CD14-positive monocyte (primary cell): ENCODE measurements around the gene MTHFS. TPM values are rescaled to one million over a fixed set of nuclear protein-coding genes. Genes with fewer than 3 reads are reported as not detected.
A peak's percentile ranks its signal among the peaks of the same experiment; 100 is the strongest.

ENCODE experiments used
- DNase-seq, 3 donors: peaks; one replicate each; pipeline ENCODE4 v3.0.0-alpha.2; 2011 to 2022
- H2AFZ ChIP-seq: 2 replicates; pipeline ENCODE4 v1.6.0; 2012; ENCODE audit warnings: mild to moderate bottlenecking, low read depth, low read length, inconsistent platforms; ENCODE audit not compliant: insufficient read depth, poor library complexity, severe bottlenecking
- H3K27ac ChIP-seq, 2 donors: 1 replicate in 1 of 2; 2 replicates in 1 of 2; pipeline ENCODE4 v1.5.1; 2012 to 2013; ENCODE audit warnings: low read length in 2 of 2, control low read depth in 1 of 2, inconsistent platforms in 1 of 2, low read depth in 1 of 2, mild to moderate bottlenecking in 1 of 2
- H3K27me3 ChIP-seq, 2 donors: one replicate each; pipeline versions ENCODE4 v1.6.0 to v1.6.1; 2011 to 2013; ENCODE audit warnings: low read length in 2 of 2; ENCODE audit not compliant: control insufficient read depth in 2 of 2, insufficient read depth in 2 of 2
- H3K36me3 ChIP-seq, 2 donors: replicated peaks in 1 of 2; 1 replicate in 1 of 2; 2 replicates in 1 of 2; pipeline versions ENCODE4 v1.5.1 to v1.6.1; 2012 to 2013; ENCODE audit warnings: low read length in 2 of 2, control low read depth in 1 of 2, inconsistent platforms in 1 of 2, mild to moderate bottlenecking in 1 of 2; ENCODE audit not compliant: insufficient read depth in 2 of 2, control insufficient read depth in 1 of 2
- H3K4me1 ChIP-seq, 2 donors: 1 replicate in 1 of 2; 2 replicates in 1 of 2; pipeline versions ENCODE4 v1.5.1 to v1.6.1; 2012 to 2013; ENCODE audit warnings: low read length in 2 of 2, control low read depth in 1 of 2, inconsistent platforms in 1 of 2, mild to moderate bottlenecking in 1 of 2, moderate library complexity in 1 of 2; ENCODE audit not compliant: insufficient read depth in 2 of 2, control insufficient read depth in 1 of 2
- H3K4me2 ChIP-seq: replicated peaks from 2 replicates; pipeline ENCODE3; 2012; ENCODE audit warnings: low read length, moderate library complexity, mild to moderate bottlenecking; ENCODE audit not compliant: poor library complexity, severe bottlenecking; ENCODE audit errors: extremely low read depth
- H3K4me3 ChIP-seq, 3 experiments: fragments of 200-600 bp in 1 of 3; sonication (generic) in 1 of 3; replicated peaks in 1 of 3; 1 replicate in 2 of 3; 2 replicates in 1 of 3; pipeline ENCODE4 v1.5.1; 2011 to 2013; ENCODE audit warnings: low read length in 3 of 3, mild to moderate bottlenecking in 3 of 3, control low read depth in 2 of 3, low read depth in 2 of 3, inconsistent platforms in 1 of 3, moderate library complexity in 1 of 3
- H3K79me2 ChIP-seq: 2 replicates; pipeline ENCODE4 v1.6.0; 2012; ENCODE audit warnings: mild to moderate bottlenecking, control low read depth, inconsistent platforms, low read length, moderate library complexity; ENCODE audit not compliant: insufficient read depth
- H3K9ac ChIP-seq: 2 replicates; pipeline ENCODE4 v1.6.0; 2017; ENCODE audit warnings: low read length, mild to moderate bottlenecking; ENCODE audit not compliant: insufficient read depth, poor library complexity, severe bottlenecking
- H3K9me3 ChIP-seq, 2 donors: replicated peaks in 1 of 2; 1 replicate in 1 of 2; 2 replicates in 1 of 2; pipeline versions ENCODE4 v1.5.1 to v1.6.1; 2012 to 2013; ENCODE audit warnings: low read length in 2 of 2, control low read depth in 1 of 2; ENCODE audit not compliant: control insufficient read depth in 1 of 2, insufficient read depth in 1 of 2
- H4K20me1 ChIP-seq: 2 replicates; pipeline ENCODE4 v1.6.0; 2012; ENCODE audit warnings: mild to moderate bottlenecking, low read length, control low read depth, moderate library complexity; ENCODE audit not compliant: insufficient read depth
- H3K27ac Mint-ChIP-seq, 7 donors: one replicate each; pipeline ENCODE4 v1.8.0; 2020; ENCODE audit warnings: mild to moderate bottlenecking in 7 of 7, mixed read lengths in 7 of 7, moderate library complexity in 6 of 7, inconsistent platforms in 2 of 7
- H3K27me3 Mint-ChIP-seq, 3 donors: one replicate each; pipeline ENCODE4 v1.8.0; 2021 to 2022; ENCODE audit warnings: low read depth in 3 of 3, mild to moderate bottlenecking in 3 of 3, mixed read lengths in 3 of 3, moderate library complexity in 3 of 3, inconsistent platforms in 1 of 3
- H3K36me3 Mint-ChIP-seq, 2 donors: one replicate each; pipeline ENCODE4 v1.8.0; 2020; ENCODE audit warnings: mixed read lengths in 2 of 2, inconsistent platforms in 1 of 2, mild to moderate bottlenecking in 1 of 2
- H3K4me1 Mint-ChIP-seq: one replicate; pipeline ENCODE4 v1.8.0; 2020; ENCODE audit warnings: mild to moderate bottlenecking, mixed read lengths
- H3K4me3 Mint-ChIP-seq, 2 donors: one replicate each; pipeline ENCODE4 v1.8.0; 2020; ENCODE audit warnings: mild to moderate bottlenecking in 2 of 2, mixed read lengths in 2 of 2, moderate library complexity in 1 of 2
- H3K9me3 Mint-ChIP-seq, 7 donors: one replicate each; pipeline ENCODE4 v1.8.0; 2020 to 2022; ENCODE audit warnings: mixed read lengths in 7 of 7, mild to moderate bottlenecking in 6 of 7, moderate library complexity in 6 of 7, inconsistent platforms in 2 of 7
- CTCF ChIP-seq: fragments of 200-600 bp; IDR thresholded peaks from one replicate; pipeline ENCODE4 v1.8.0; 2022; ENCODE audit warnings: antibody characterized with exemption, mild to moderate bottlenecking
- WGBS: methylation state at CpG from one replicate; pipeline ENCODE4 v1.1.5; 2013; ENCODE audit warnings: missing lambda C conversion rate; ENCODE audit not compliant: insufficient coverage; 5-methylcytosine and 5-hydroxymethylcytosine counted together
- intact Hi-C, 2 donors: fragments of 100-400 bp; cut with micrococcal nuclease; formaldehyde crosslinking; loops; one replicate each; pipeline versions ENCODE4 v1.15.0 to v1.15.1; 2023
- polyA plus RNA-seq, 3 donors: library from polyadenylated mRNA; depleted of rRNA in 1 of 3; unstranded in 2 of 3; stranded (reverse) in 1 of 3; fragments of 300-500 nt in 2 of 3; fragments of >200 nt in 1 of 3; fragmentation: Illumina TruSeq in 2 of 3; gene quantifications; 1 replicate in 2 of 3; 2 replicates in 1 of 3; pipeline ENCODE4 v1.2.3, GENCODE V29; 2012 to 2021
- small RNA-seq: library from RNA; depleted of rRNA; stranded (forward); fragments of <200 nt; gene quantifications from one replicate; pipeline ENCODE3, GENCODE V24; 2012; ENCODE audit warnings: low read depth; ENCODE audit not compliant: insufficient read length

Gene MTHFS
- polyA plus RNA-seq, 3 donors = 44.6 to 129 (median 76.4) TPM

- no peaks in the 10 kb centered on the region for H3K36me3 Mint-ChIP-seq
- peak overlapping the region in 1 of 3 experiments; percentile 13 for H3K4me3 ChIP-seq
- H3K9me3 ChIP-seq = no peaks in the 10 kb centered on the region
- H3K27ac Mint-ChIP-seq = peak overlapping the region in 4 of 7 donors; percentile 6 to 78 (median 70)
- H3K27ac ChIP-seq = no peak overlapping the region
- no peaks in the 10 kb centered on the region for H3K79me2 ChIP-seq
- intact Hi-C loops = no loop called here
- no peaks in the 10 kb centered on the region for H3K36me3 ChIP-seq
- H3K9ac ChIP-seq = peak overlapping the region; percentile 30
- H3K4me1 ChIP-seq = peaks cover 17 to 20% of the 10 kb centered on the region in 2 donors
- whole genome bisulfite sequencing = 14% methylated on average over 1 of the region's 2 CpGs
- H2AFZ ChIP-seq = no peak overlapping the region
- H3K27me3 Mint-ChIP-seq = peaks cover 2 to 7% (median 5%) of the 10 kb centered on the region in 3 donors
- H3K4me1 Mint-ChIP-seq = peaks cover 23% of the 10 kb centered on the region
- H3K27me3 ChIP-seq = no peaks in the 10 kb centered on the region
- H3K9me3 Mint-ChIP-seq = peaks cover 0 to 1% (median 0%) of the 10 kb centered on the region in 7 donors
- DNase-seq = peak in 2 of 3 donors; percentile 2 to 47
- no peak for TF ChIP-seq CTCF
- H3K4me3 Mint-ChIP-seq = peak overlapping the region in 1 of 2 donors; percentile 49
- H4K20me1 ChIP-seq = no peaks in the 10 kb centered on the region
- H3K4me2 ChIP-seq = peak overlapping the region; percentile 35
Observed at GRCh38 chr15:79798311-79798710, 98.5 kb downstream of the MTHFS start.

Small RNAs within 50 kb of the gene (small RNA-seq; reads per million reads assigned to genes)
- gene RNU6-667P = not detected

Other genes with a start within 250 kb of the MTHFS start
- gene BCL2A1, start 74.2 kb upstream of the MTHFS start, polyA plus RNA-seq = 100 to 1,000 TPM; 277 to 465 (median 350) TPM
- gene ZFAND6, start 162.7 kb upstream of the MTHFS start, polyA plus RNA-seq = 100 to 1,000 TPM in 1 of 3 donors, 10 to 100 TPM in 2; 41.6 to 106 (median 99.6) TPM